SU-DHL-6 (cell line): ENCODE data around the gene CATSPERD.
"Not testable (repeated sequence)": the region's sequence is repeated elsewhere in the genome, so short reads cannot be mapped to it uniquely, and the experiment has no call there.

ENCODE experiments used
- H2AFZ ChIP-seq: fragments of 200-600 bp; sonication (generic); 2 replicates; pipeline ENCODE4 v1.6.1; 2014; ENCODE audit warnings: low read depth, mild to moderate bottlenecking, moderate library complexity, mixed read lengths, antibody characterized with exemption, low read length; ENCODE audit not compliant: severe bottlenecking
- H3F3A ChIP-seq: fragments of 200-600 bp; shearing (Covaris generic); 2 replicates; pipeline ENCODE4 v1.6.0; 2016; ENCODE audit warnings: antibody characterized with exemption, mild to moderate bottlenecking; ENCODE audit not compliant: insufficient read depth
- H3K27ac ChIP-seq: fragments of 200-600 bp; sonication (generic); 2 replicates; pipeline ENCODE4 v1.5.1; 2016; ENCODE audit warnings: low read depth, mild to moderate bottlenecking, low read length, moderate library complexity, mixed read lengths
- H3K27me3 ChIP-seq: fragments of 200-600 bp; sonication (generic), shearing (Covaris generic); 2 replicates; pipeline ENCODE4 v1.6.0; 2014; ENCODE audit warnings: mild to moderate bottlenecking, low read length
- H3K36me3 ChIP-seq: fragments of 200-600 bp; sonication (generic); 2 replicates; pipeline ENCODE4 v1.6.1; 2014; ENCODE audit warnings: mild to moderate bottlenecking, low read length, mixed read lengths
- H3K4me2 ChIP-seq: fragments of 300-600, 200-600 bp; shearing (Covaris generic), sonication (generic); 2 replicates; pipeline ENCODE4 v1.6.0; 2014; ENCODE audit warnings: low read length, low read depth, mild to moderate bottlenecking; ENCODE audit not compliant: poor library complexity, severe bottlenecking
- H3K4me3 ChIP-seq: fragments of 200-600 bp; sonication (generic); 2 replicates; pipeline ENCODE4 v1.5.1; 2014; ENCODE audit warnings: antibody characterized with exemption, low read length, mild to moderate bottlenecking, mixed read lengths; ENCODE audit not compliant: insufficient read depth, poor library complexity, severe bottlenecking
- H3K79me2 ChIP-seq: fragments of 200-600 bp; sonication (generic); 2 replicates; pipeline ENCODE4 v1.6.1; 2014; ENCODE audit warnings: mild to moderate bottlenecking, low read length, moderate library complexity; ENCODE audit not compliant: insufficient read depth
- H3K9ac ChIP-seq: fragments of 200-600 bp; sonication (generic); 2 replicates; pipeline ENCODE4 v1.7.0; 2014; ENCODE audit warnings: mild to moderate bottlenecking, low read length
- H3K9me2 ChIP-seq: fragments of 200-600 bp; sonication (generic); replicated peaks from 2 replicates; pipeline ENCODE4 v1.6.1; 2014; ENCODE audit warnings: low read length; ENCODE audit not compliant: insufficient read depth
- H3K9me3 ChIP-seq: fragments of 200-600 bp; sonication (generic); 2 replicates; pipeline ENCODE4 v1.6.1; 2014; ENCODE audit warnings: low read length, mixed read lengths; ENCODE audit not compliant: insufficient read depth
- H4K20me1 ChIP-seq: fragments of 200-600 bp; sonication (generic); 2 replicates; pipeline ENCODE4 v1.6.1; 2014; ENCODE audit warnings: low read depth, mild to moderate bottlenecking, antibody characterized with exemption, low read length, moderate library complexity, mixed read lengths
- EZH2phosphoT487 ChIP-seq: fragments of 200-600 bp; sonication (generic), shearing (Covaris generic); conservative IDR thresholded peaks from 2 replicates; pipeline ENCODE4 v1.6.1; 2018; ENCODE audit warnings: mild to moderate bottlenecking, antibody characterized with exemption, low read length, moderate library complexity, mixed read lengths
- TF ChIP-seq, protein P1 (sequence below): fragments of 200-600 bp; sonication (generic); IDR thresholded peaks from one replicate; pipeline ENCODE4 v1.5.1; 2017; ENCODE audit warnings: antibody characterized with exemption, mild to moderate bottlenecking, low read length, moderate library complexity; ENCODE audit not compliant: insufficient read depth, poor library complexity, severe bottlenecking

The CATSPERD gene

DNA sequence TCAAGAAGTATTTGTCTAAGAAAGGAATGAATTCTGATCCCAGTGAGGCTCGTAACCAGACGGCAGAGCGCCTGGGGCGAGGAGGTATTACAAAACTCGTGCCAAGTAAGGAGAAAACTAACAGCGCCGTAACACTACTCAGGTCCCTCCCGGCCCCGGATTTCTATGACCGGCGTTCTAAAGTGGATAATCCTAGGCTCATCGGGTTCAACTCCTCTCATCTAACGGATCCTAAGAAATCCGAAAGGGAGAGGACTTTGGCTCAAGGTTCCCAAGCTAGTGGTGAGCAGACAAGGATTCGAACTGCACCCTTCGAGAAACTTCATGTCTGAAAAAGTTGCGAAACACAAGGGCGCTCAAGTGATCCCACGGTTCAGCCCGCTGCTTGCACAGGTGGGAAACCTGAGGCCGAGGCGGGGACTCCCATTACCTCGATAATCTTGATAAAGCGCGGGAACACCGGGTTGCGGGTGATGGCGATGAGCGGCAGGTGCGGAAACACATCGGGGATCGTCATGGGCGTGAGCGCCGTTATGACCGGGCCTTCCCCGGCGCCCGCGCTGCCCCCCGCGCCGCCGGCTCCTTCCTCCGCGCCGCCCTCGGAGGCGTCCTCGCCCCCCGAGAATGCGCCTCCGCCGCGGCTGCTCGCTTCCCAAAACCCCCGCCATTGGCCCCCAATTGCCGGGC, 1.0 kb upstream of the CATSPERD start:
- peaks cover 51% of the 10 kb centered on the region for H3K79me2 ChIP-seq

DNA sequence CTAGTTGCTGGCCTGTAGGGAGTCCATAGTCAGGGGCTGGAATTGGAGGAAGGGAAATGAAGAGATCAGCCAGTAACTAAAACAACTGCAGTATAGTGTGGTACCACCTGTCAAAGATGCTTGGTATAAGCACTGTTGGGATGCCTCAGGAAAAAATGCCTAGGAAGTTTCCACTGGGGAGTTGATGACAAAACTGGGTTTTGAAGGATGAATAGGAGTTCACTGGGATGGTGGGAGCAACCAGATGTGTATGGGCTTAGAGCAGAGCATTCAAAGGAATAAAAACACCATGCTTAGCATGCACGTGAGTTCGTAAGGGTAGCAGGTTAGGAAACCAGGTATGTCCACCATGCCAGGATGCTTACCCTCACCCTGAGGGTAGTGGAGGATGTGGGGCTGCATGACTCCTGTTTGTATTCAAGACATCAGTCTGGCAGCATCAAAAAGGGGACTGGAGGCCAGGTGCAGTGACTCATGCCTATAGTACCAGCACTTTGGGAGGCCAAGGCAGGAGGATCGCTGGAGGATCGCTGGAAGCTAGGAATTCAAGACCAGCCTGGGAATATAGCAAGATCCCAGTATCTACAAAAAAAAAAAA, 7.1 kb downstream of the CATSPERD start:
- no peak overlapping the region for H3K4me3 ChIP-seq
- no peaks in the 10 kb centered on the region for H3K36me3 ChIP-seq
- no peak overlapping the region for H2AFZ ChIP-seq
- H3K4me2 ChIP-seq = no peak overlapping the region
- H3F3A ChIP-seq = no peaks in the 10 kb centered on the region
- no peak overlapping the region for H3K27ac ChIP-seq
- no peak overlapping the region for H3K9ac ChIP-seq
- no peaks in the 10 kb centered on the region for H4K20me1 ChIP-seq
- no peaks in the 10 kb centered on the region for H3K79me2 ChIP-seq
- H3K27me3 ChIP-seq = no peaks in the 10 kb centered on the region
- TF ChIP-seq, protein P1, sequence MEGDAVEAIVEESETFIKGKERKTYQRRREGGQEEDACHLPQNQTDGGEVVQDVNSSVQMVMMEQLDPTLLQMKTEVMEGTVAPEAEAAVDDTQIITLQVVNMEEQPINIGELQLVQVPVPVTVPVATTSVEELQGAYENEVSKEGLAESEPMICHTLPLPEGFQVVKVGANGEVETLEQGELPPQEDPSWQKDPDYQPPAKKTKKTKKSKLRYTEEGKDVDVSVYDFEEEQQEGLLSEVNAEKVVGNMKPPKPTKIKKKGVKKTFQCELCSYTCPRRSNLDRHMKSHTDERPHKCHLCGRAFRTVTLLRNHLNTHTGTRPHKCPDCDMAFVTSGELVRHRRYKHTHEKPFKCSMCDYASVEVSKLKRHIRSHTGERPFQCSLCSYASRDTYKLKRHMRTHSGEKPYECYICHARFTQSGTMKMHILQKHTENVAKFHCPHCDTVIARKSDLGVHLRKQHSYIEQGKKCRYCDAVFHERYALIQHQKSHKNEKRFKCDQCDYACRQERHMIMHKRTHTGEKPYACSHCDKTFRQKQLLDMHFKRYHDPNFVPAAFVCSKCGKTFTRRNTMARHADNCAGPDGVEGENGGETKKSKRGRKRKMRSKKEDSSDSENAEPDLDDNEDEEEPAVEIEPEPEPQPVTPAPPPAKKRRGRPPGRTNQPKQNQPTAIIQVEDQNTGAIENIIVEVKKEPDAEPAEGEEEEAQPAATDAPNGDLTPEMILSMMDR = no peak
- TF ChIP-seq EZH2phosphoT487 = no peak
- H3K9me3 ChIP-seq = no peaks in the 10 kb centered on the region
- H3K9me2 ChIP-seq = no peaks in the 10 kb centered on the region

More for the DNA sequence above, 1.0 kb upstream of the CATSPERD start:
- H4K20me1 ChIP-seq = peaks cover 12% of the 10 kb centered on the region
- peak overlapping the region; percentile 85 for H3K4me2 ChIP-seq
- no peaks in the 10 kb centered on the region for H3F3A ChIP-seq
- no peaks in the 10 kb centered on the region for H3K9me3 ChIP-seq
- H3K4me3 ChIP-seq = peak overlapping the region; percentile 81
- peaks cover 6% of the 10 kb centered on the region; the same call in 1 of the 2 replicates for H3K36me3 ChIP-seq
- peak overlapping the region; percentile 64 for H3K27ac ChIP-seq
- TF ChIP-seq, protein P1 = no peak
- no peak for TF ChIP-seq EZH2phosphoT487
- H2AFZ ChIP-seq = peak overlapping the region; percentile 46
- H3K9me2 ChIP-seq = no peaks in the 10 kb centered on the region
- peak overlapping the region; percentile 87 for H3K9ac ChIP-seq
- no peaks in the 10 kb centered on the region for H3K27me3 ChIP-seq

DNA sequence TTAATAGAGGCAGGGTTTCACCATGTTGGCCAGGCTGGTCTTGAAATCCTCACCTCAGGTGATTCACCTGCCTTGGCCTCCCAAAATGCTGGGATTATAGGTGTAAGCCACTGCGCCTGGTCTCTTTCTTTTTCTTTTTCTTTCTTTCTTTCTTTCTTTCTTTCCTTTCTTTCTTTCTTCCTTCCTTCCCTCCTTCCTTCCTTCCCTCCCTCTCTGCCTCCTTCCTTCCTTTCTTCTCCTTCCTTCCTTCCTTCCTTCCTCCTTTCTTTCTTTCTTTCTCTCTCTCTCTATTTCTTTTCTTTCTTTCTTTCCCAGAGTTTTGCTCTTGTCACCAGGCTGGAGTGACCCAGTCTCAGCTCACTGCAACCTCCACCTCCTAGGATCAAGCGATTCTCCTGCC, 12.7 kb downstream of the CATSPERD start:
- not testable (repeated sequence) for H3K4me3 ChIP-seq, H2AFZ ChIP-seq, H3K36me3 ChIP-seq, H3K27ac ChIP-seq, H3F3A ChIP-seq, H3K79me2 ChIP-seq, H4K20me1 ChIP-seq, H3K4me2 ChIP-seq, H3K27me3 ChIP-seq, H3K9me2 ChIP-seq, H3K9me3 ChIP-seq, H3K9ac ChIP-seq

- Histone ChIP-seq H3F3A (no peaks in the 10 kb centered on the region), H3K36me3 (no peaks in the 10 kb centered on the region), H3K9me2 (no peaks in the 10 kb centered on the region), H3K27me3 (no peaks in the 10 kb centered on the region), H3K9ac (no peak overlapping the region), H2AFZ (no peak overlapping the region), H3K79me2 (no peaks in the 10 kb centered on the region), H3K27ac (no peak overlapping the region), H3K9me3 (no peaks in the 10 kb centered on the region), H4K20me1 (no peaks in the 10 kb centered on the region), H3K4me2 (no peak overlapping the region), H3K4me3 (no peak overlapping the region)
- TF ChIP-seq EZH2phosphoT487 = no peak
- TF ChIP-seq, protein P1 = no peak
Measured at GRCh38 chr19:5738423-5738822, 18.0 kb downstream of the CATSPERD start.
